ENCODE measurements around the gene SPPL2B. TPM values are rescaled to one million over a fixed set of nuclear protein-coding genes. Genes with fewer than 3 reads are reported as not detected.

The SPPL2B gene
- total RNA-seq, 1 experiment from 2014 or later, result 56.0 TPM

DNA sequence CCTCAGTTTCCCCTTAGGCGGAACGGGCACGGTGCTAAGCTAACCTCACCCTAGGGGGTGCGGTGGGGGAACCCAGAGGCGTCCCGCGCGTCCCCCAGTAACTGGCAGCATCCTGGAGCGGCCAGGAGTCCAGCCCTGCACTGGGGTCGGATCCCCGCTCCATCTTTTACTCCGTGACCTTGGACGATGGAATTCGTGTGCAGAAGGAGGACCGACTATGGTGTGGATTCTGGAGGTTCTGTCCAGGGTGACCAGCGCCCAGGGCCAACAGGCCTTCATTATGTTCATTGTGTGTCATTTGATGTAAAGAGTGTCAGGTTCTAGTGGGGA, 630 bp downstream of the SPPL2B start:
- Mint-ChIP-seq H3K36me3 (ENCODE audit: insufficient read depth, unreplicated experiment) (peaks cover 47% of the 10 kb centered on the region), H3K27me3 (ENCODE audit: unreplicated experiment) (no peaks in the 10 kb centered on the region), H3K4me1 (ENCODE audit: low read depth, unreplicated experiment) (peaks cover 19% of the 10 kb centered on the region), H3K9me3 (ENCODE audit: low read depth, unreplicated experiment) (no peaks in the 10 kb centered on the region), H3K4me3 (ENCODE audit: low read depth, unreplicated experiment) (peak overlapping the region; percentile 83), H3K27ac (ENCODE audit: unreplicated experiment) (peak overlapping the region; percentile 57)
- CTCF ChIA-PET, result no interaction called here
- BruUV-seq (replicated peaks), result TSS peak; percentile 66
- intact Hi-C loops (cut with micrococcal nuclease; ENCODE audit: unreplicated experiment), result no loop called here
- no peak for DNase-seq
- TF ChIP-seq, protein P1, sequence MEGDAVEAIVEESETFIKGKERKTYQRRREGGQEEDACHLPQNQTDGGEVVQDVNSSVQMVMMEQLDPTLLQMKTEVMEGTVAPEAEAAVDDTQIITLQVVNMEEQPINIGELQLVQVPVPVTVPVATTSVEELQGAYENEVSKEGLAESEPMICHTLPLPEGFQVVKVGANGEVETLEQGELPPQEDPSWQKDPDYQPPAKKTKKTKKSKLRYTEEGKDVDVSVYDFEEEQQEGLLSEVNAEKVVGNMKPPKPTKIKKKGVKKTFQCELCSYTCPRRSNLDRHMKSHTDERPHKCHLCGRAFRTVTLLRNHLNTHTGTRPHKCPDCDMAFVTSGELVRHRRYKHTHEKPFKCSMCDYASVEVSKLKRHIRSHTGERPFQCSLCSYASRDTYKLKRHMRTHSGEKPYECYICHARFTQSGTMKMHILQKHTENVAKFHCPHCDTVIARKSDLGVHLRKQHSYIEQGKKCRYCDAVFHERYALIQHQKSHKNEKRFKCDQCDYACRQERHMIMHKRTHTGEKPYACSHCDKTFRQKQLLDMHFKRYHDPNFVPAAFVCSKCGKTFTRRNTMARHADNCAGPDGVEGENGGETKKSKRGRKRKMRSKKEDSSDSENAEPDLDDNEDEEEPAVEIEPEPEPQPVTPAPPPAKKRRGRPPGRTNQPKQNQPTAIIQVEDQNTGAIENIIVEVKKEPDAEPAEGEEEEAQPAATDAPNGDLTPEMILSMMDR (IDR thresholded peaks at IDR 0.05; ENCODE audit: unreplicated experiment), result no peak

DNA sequence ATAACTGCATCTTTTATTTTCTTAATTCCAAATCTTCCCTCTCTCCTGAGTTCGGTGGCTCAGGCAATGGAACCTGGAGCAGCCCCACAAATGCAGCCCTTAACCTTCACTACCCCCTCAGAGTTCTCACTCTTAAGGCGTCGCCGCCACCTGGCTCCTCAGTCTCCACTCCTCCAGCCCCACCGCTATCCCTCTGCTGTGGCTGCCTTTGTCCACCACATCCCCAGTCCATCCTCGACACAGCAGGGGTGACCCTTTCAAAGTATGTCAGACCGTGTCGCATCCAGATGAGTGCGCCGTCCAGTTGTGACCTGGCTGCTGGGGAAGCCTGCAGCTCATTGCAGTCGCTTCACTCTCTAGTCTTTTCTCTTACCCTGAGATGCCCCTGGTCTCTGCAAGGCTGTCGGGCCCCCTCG, 1.0 kb downstream of the SPPL2B start:
- H3K36me3 Mint-ChIP-seq (ENCODE audit: insufficient read depth, unreplicated experiment), result peaks cover 44% of the 10 kb centered on the region
- H3K27ac Mint-ChIP-seq (ENCODE audit: unreplicated experiment), result peak overlapping the region; percentile 57
- no peak for DNase-seq
- H3K4me1 Mint-ChIP-seq (ENCODE audit: low read depth, unreplicated experiment), result peaks cover 19% of the 10 kb centered on the region
- peak overlapping the region; percentile 83 for H3K4me3 Mint-ChIP-seq (ENCODE audit: low read depth, unreplicated experiment)
- TF ChIP-seq, protein P1 (IDR thresholded peaks at IDR 0.05; ENCODE audit: unreplicated experiment), result no peak
- intact Hi-C loops (cut with micrococcal nuclease; ENCODE audit: unreplicated experiment), result no loop called here
- H3K27me3 Mint-ChIP-seq (ENCODE audit: unreplicated experiment), result no peaks in the 10 kb centered on the region
- BruUV-seq (replicated peaks), result no TSS peak
- CTCF ChIA-PET, result interaction anchor here (0.5 to 0.9 kb wide), 4 partner anchors 40 to 170 kb away, joined by 3 to 9 read pairs (median 4); no protein-coding TSS in a partner anchor
- H3K9me3 Mint-ChIP-seq (ENCODE audit: low read depth, unreplicated experiment), result no peaks in the 10 kb centered on the region

DNA sequence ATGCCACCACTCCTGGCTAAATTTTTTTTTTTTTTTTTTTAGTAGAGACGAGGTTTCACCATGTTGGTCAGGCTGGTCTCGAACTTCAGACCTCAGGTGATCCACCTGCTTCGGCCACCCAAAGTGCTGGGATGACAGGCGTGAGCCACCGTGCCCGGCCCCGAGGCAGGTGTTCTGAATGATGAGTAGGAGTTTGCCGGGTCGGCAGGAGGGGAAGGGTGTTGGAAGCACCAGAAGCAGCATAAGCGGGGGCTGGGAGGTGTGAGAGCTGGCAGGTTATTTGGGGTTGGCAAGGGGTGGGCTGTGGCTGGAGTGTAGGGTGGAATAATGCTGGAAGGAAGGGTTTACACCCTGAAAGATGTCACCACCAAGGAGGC, 1.8 kb downstream of the SPPL2B start:
- no TSS peak for BruUV-seq (replicated peaks)
- H3K36me3 Mint-ChIP-seq (ENCODE audit: insufficient read depth, unreplicated experiment), result peaks cover 44% of the 10 kb centered on the region
- H3K9me3 Mint-ChIP-seq (ENCODE audit: low read depth, unreplicated experiment), result no peaks in the 10 kb centered on the region
- peaks cover 19% of the 10 kb centered on the region for H3K4me1 Mint-ChIP-seq (ENCODE audit: low read depth, unreplicated experiment)
- CTCF ChIA-PET, result interaction anchor here (0.6 to 0.9 kb wide), 2 partner anchors 41 to 100 kb away, joined by 4 to 9 read pairs; no protein-coding TSS in a partner anchor
- TF ChIP-seq, protein P1 (IDR thresholded peaks at IDR 0.05; ENCODE audit: unreplicated experiment), result no peak
- H3K27ac Mint-ChIP-seq (ENCODE audit: unreplicated experiment), result peak overlapping the region; percentile 57
- no peaks in the 10 kb centered on the region for H3K27me3 Mint-ChIP-seq (ENCODE audit: unreplicated experiment)
- intact Hi-C loops (cut with micrococcal nuclease; ENCODE audit: unreplicated experiment), result no loop called here
- DNase-seq, result no peak
- H3K4me3 Mint-ChIP-seq (ENCODE audit: low read depth, unreplicated experiment), result peak overlapping the region; percentile 83

DNA sequence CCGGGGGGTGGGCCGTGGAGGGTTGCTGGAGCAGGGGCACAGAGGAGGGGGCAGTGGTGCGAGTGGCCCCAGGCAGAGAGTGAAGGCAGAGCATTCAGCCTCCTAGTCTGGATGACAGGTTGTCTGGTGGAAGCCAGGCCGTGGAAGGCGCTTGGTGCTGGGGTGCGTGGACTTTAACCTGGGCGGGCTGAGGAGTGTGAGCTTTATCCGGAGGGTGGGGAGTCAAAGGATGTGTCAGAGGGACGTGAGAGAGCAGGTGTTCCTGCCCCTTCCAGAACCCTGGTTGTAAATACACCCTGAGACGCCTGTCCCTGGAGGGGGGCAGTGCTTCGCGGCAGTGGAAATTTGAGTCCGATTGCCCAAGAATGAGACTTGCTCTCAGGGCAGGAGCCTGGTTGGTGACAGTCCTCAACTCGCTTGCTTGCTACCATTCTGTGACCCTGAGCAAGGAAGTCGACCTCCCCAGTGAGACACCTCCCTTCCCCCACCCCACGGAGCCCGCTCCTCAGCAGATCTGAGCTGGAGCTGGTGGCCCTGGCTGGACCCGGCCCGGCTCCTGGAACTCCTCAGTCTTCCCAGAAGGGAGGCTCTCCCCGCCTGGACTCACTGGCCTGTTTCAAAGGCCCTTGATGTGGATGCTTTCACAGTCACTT, 2.3 kb downstream of the SPPL2B start:
- no peaks in the 10 kb centered on the region for H3K9me3 Mint-ChIP-seq (ENCODE audit: low read depth, unreplicated experiment)
- peaks cover 19% of the 10 kb centered on the region for H3K4me1 Mint-ChIP-seq (ENCODE audit: low read depth, unreplicated experiment)
- no TSS peak for BruUV-seq (replicated peaks)
- CTCF ChIA-PET, result no interaction called here
- intact Hi-C loops (cut with micrococcal nuclease; ENCODE audit: unreplicated experiment), result no loop called here
- H3K36me3 Mint-ChIP-seq (ENCODE audit: insufficient read depth, unreplicated experiment), result peaks cover 42% of the 10 kb centered on the region
- H3K27me3 Mint-ChIP-seq (ENCODE audit: unreplicated experiment), result no peaks in the 10 kb centered on the region
- DNase-seq, result peak; percentile 33
- peak overlapping the region; percentile 57 for H3K27ac Mint-ChIP-seq (ENCODE audit: unreplicated experiment)
- TF ChIP-seq, protein P1 (IDR thresholded peaks at IDR 0.05; ENCODE audit: unreplicated experiment), result no peak
- H3K4me3 Mint-ChIP-seq (ENCODE audit: low read depth, unreplicated experiment), result peak overlapping the region; percentile 83
